IMR-90 (cell line): ENCODE results near the gene SDK1.

ENCODE experiments used
- CEBPB ChIP-seq: IDR thresholded peaks from 2 replicates; pipeline ENCODE4 v1.6.1; 2012; ENCODE audit warnings: low read depth, low read length, improper control_type of control experiment
- CHD1 ChIP-seq: IDR thresholded peaks from 2 replicates; pipeline ENCODE4 v1.6.1; 2012; ENCODE audit warnings: low read depth, low read length, improper control_type of control experiment
- CTCF ChIP-seq: conservative IDR thresholded peaks from 2 replicates; pipeline ENCODE4 v1.5.1; 2012; ENCODE audit warnings: mild to moderate bottlenecking, low read depth, low read length, improper control_type of control experiment
- POLR2A ChIP-seq: IDR thresholded peaks from 2 replicates; pipeline ENCODE4 v1.6.1; 2012; ENCODE audit warnings: mild to moderate bottlenecking, low read depth, low read length
- RAD21 ChIP-seq: IDR thresholded peaks from 2 replicates; pipeline ENCODE4 v1.6.1; 2012; ENCODE audit warnings: low read length, improper control_type of control experiment

GRCh38 chr7:4162884-4163564 lies 862.0 kb downstream of the SDK1 start:
- no peak for TF ChIP-seq CTCF
- TF ChIP-seq CHD1: no peak
- no peak for TF ChIP-seq POLR2A
- no peak for TF ChIP-seq RAD21
- no peak for TF ChIP-seq CEBPB
